GM18502 (cell line): ENCODE measurements around the gene NPM1.
"Not testable (repeated sequence)": the region's sequence is repeated elsewhere in the genome, so short reads cannot be mapped to it uniquely, and the experiment has no call there.

Experiments used
- ATAC-seq: cut with Tn5 transposase; IDR thresholded peaks from one replicate; pipeline ENCODE4 v1.9.1; 2021; ENCODE audit warnings: mild to moderate bottlenecking; ENCODE audit not compliant: unreplicated experiment, poor library complexity

Gene NPM1

DNA sequence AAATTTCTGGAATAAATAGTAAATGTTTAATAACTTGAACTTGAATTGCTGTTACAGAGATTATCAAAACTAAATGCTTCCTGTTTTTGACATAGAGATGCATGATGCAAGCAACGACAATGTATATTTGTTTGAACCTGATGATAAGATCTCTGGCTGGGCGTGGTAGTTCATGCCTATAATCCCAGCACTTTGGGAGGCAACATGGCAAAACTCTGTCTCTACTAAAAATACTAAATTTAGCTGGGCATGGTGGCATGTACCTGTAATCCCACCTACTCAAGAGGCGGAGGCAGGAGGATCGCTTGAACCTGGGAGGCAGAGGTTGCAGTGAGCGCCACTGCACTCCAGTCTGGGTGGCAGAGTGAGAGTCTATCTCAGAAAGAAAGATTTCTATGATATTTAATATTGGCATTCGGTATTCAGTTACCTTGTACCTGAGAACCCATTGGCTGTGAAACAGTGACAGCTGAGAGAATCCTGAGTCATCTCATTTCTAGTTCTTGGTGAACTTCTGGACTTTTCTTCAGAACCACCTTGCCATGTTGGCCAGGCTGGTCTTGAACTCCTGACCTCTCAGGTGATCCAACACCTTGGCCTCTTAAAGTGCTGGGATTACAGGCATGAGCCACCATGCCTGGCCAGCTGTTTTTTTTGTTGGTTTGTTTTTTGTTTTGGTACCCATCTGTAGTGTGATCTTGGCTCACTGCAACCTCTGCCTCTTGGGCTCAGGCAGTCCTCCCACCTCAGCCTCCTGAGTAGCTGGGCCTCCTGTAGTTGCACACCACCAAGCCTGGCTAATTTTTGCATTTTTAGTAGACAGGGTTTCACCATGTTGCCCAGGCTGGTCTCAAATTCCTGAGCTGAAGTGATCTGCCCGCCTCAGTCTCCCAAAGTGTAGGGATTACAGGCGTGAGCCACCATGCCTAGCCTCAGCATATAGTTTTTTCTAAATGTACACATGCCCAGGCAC lies 21.8 kb downstream of the NPM1 start:
- ATAC-seq = no peak

DNA sequence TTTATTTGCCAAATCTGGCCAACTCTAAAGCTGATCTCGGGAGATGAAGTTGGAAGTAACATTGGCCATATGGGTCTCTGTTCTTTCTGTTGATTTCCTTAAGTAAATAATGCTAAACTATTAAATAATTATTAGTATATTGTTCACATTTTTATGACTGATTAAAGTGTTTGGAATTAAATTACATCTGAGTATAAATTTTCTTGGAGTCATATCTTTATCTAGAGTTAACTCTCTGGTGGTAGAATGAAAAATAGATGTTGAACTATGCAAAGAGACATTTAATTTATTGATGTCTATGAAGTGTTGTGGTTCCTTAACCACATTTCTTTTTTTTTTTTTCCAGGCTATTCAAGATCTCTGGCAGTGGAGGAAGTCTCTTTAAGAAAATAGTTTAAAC lies 22.5 kb downstream of the NPM1 start:
- ATAC-seq = no peak

DNA sequence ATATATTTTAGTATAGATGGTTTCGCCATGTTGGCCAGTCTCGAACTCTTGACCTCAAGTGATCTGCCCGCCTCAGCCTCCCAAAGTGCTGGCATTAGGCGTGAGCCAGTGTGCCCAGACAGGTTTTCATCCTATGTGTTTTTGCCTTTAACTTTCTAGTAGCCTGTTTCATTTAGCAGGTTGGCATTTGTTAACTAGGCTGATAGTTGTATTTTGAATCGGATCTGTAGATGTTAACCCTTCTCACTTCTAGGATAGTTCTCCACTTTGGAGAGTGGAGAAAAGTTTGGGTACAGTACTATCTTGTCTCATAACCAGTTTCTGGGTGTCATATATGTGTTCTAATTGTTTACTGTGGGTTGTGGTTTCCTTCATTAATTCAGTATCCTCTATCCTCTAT lies 24.5 kb downstream of the NPM1 start:
- no peak for ATAC-seq

DNA sequence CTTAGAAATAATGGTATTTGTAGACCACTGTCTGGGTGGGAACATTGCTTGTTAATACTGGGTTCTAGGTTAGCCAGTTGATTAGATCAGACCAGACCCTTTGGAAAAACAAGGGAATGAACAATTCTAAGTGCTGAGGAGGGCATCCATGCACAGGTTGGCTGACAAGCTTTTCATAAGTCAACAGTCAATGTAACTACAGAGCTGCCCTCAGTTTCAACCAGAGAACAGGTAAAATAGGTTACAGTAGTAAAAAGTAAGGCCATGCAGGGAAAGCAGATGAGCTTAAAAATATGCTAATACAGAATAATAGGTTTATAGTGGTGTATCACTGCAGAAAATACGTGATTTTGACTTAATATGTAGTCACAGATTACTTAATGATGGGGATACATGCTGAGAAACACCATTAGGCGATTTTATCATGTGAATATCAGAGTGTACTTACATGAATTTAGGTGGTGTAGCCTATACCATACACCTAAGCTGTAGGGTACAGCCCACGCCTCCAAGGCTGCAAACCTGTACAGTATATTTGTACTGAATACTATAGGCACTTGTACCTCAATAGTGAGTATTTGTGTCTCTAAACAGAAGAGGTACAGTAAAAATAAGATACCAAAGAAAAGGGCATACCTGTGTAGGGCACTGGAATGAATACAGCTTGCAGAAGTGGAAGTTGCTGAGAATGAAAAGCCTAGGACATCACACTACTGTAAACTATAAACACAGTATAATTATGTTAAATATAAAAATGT lies 25.7 kb downstream of the NPM1 start:
- ATAC-seq = no peak

DNA sequence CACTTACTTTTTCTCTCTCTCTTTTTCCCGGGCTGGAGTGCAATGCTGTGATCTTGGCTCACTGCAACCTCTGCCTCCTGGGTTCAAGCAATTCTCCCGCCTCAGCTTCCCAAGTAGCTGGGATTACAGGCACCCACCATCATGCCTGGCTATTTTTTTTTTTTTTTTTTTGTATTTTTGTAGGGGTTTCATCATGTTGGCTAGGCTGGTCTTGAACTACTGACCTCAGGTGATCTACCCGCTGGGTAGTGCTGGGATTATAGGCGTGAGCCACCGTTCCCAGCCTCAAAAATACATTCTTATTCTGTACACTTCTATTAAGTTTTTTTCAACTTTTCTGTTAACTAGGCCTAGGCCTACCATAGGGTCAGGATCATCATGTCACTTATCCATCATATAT lies 26.3 kb downstream of the NPM1 start:
- ATAC-seq = not testable (repeated sequence)

DNA sequence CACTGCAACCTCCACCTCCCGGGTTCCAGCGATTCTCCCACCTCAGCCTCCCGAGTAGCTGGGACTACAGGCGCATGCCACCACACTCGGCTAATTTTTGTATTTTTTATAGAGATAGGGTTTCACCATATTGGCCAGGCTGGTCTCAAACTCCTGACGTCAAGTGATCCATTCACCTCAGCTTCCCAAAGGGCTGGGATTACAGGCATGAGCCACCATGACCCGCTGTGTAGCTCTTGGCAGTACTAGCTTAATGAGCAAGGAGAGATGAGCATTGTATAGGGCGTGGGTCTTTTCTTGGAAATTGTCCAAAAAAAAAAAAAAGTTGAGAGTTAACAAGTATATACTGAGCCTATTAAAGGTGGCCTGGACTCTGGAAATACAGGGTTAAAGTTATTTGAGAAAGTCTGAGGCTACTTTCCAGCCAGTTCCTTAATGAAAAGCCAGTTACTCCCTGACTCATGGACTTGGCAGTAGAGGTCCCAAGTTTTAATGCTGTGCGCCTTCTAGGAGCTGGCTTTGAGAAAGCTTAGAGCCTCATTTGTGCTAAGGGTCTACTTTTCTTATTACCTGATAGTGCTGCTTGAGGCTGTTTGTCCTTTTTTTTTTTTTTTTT lies 27.6 kb downstream of the NPM1 start:
- ATAC-seq = no peak

DNA sequence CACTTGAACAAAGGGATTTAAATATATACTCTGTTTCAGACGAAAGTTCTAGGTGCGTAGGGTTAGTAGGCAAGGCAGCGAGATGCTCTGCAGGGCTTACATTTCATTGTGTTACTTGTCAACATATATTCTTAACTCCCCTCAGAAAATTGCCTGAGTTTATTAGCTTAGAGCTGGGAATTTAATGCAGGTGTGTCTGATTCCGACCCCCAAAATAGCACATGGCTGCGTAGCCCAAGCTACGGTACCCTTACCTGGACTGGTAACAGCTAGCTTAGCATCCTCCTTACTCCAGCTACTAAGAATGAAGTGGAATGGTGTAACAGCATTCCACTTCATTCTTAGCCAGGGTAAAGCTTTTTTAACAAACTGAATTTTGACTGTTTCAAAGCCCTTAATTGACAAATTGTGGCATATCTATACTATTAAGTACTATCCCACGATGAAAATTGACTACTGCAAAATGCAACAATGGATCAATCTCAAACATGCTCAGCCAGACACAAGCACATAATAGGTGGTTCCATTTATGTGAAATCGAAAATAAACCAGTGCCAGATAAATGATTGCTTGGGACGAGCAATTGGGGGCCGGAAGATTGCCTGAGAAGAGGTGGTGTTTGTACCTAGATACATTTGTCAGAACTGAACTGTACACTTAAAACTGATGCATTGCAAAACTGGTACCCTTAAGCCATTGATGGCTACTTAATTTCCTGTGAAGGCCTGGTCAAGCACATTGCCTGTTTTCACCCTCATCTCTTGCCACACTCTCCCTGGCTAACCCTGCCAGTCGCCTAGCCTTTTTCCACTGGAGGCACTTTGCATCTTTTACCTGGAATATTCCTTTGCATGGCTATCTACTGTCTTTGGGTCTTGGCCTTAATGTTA lies 28.8 kb downstream of the NPM1 start:
- ATAC-seq = no peak

DNA sequence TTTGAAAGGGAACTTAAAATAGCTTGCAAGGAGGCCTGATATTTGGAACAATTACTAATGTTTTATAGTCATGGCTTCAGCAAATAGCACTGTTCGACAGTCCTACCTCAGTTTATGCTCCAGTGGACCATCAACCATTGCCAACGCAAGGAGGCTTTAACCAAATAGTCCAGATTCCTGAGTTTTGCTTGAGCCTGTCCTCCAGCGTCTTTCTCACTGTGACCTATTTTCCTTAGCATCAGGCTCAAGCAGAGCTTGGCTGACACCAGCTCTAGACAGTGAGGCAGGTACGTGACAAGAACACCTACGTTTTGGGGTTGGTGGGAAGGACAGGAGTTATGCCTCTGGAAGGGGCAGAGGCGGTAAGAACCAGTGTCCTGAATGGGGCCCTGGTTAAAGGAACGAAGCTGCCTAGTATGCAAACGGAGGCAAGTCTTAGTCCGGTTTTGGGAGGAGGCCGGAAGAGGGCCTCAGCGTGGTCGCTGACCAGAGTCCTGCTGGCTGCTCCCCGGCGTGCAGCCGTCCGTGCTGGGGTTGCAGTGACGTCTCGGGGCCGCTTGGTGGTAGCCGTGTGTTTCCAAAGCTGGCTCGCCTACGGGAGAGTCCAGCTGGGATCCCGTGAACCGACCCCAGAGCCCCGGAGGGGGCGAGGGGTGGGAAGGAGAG lies 30.8 kb downstream of the NPM1 start:
- peak; percentile 71 for ATAC-seq

DNA sequence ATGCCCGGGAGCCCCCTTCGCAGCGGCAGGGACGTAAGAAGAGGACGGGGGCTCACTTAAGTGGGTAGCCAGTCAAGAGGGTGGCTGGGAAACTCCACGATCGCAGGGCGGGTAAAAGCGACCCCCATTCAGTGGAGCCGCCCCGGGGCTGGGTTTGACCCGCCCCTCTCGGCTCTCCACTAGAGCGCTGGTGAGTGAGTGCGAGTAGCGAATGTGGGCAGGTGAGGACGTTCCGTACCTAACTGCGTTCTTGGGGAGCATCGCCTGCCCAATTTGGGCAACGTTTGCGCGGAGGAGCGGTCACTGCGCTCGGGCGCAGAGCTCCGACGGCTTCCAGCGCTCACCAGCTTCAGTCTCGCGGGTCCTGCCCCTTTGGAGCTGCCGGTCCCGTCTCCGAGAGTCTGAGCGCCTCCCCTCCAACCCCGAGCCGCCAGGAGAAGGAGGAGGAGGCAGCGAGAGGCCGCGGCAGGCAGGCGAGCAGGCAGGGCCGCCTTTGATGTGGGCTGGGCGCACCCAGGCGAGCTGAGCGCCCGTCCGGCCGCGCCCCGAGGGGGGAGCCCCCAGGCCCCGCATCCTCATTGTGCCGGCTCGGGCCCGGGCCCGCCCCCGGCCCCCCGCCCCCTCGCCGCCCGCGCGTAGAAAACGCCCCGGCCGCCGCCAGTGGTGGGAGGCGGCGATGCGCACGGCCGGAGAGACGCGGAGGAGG lies 31.5 kb downstream of the NPM1 start, which contains the start of gene FGF18:
Gene FGF18, plus strand, starts transcription at position 666 of the 706 bp plus-strand sequence. CDS start 553 bp downstream, outside the sequence.
- ATAC-seq = peak; percentile 47

DNA sequence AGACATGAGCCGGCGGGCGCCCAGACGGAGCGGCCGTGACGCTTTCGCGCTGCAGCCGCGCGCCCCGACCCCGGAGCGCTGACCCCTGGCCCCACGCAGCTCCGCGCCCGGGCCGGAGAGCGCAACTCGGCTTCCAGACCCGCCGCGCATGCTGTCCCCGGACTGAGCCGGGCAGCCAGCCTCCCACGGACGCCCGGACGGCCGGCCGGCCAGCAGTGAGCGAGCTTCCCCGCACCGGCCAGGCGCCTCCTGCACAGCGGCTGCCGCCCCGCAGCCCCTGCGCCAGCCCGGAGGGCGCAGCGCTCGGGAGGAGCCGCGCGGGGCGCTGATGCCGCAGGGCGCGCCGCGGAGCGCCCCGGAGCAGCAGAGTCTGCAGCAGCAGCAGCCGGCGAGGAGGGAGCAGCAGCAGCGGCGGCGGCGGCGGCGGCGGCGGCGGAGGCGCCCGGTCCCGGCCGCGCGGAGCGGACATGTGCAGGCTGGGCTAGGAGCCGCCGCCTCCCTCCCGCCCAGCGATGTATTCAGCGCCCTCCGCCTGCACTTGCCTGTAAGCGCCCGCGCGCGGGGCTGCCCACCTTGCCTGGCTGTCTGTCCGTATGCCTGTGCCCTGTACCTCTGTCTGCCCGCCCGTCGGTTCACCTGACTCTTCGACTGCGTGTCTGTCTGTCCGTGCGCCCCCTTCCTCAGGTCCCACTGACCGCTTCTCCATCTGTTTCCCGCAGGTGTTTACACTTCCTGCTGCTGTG lies 32.2 kb downstream of the NPM1 start:
- peak; percentile 27 for ATAC-seq

DNA sequence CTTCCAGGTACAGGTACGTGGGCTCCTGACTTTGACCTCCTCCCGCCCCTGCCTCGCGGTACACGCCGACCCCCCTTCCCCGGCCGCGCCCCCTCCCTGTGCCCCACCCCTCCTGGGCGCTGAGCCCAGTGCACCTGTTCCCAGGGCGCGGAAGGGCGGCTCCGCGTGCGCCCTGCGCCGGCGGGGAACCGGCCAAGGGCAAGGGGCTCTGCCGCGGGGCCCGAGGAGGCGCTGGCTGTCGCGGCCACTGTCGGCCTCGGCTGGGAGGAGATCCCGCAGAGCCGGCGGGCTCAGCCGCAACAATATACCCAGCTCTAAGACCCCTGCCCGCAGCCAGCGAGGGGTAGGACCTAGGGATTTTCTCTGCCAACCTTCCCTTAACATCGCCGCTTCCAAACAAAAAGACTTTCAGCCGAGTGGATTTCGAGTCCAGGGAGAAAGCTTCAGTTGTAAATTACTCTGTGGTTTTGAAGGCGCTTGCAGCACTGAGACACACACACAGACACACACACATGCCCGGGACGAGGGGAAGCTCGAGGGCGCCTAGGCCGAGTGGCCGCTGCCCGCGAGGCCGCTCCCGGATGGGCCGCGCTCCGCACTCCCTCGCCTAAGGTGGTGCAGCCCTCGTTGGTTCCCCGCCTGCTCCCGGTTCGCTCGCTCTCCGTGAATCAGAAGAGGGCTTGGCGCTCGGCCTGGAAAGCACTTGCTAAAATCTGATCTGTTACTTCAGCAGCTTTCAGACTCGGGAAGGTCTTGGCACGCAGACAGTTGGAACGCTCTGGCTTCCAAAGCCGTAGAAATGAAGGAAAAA lies 33.0 kb downstream of the NPM1 start:
- ATAC-seq = no peak

DNA sequence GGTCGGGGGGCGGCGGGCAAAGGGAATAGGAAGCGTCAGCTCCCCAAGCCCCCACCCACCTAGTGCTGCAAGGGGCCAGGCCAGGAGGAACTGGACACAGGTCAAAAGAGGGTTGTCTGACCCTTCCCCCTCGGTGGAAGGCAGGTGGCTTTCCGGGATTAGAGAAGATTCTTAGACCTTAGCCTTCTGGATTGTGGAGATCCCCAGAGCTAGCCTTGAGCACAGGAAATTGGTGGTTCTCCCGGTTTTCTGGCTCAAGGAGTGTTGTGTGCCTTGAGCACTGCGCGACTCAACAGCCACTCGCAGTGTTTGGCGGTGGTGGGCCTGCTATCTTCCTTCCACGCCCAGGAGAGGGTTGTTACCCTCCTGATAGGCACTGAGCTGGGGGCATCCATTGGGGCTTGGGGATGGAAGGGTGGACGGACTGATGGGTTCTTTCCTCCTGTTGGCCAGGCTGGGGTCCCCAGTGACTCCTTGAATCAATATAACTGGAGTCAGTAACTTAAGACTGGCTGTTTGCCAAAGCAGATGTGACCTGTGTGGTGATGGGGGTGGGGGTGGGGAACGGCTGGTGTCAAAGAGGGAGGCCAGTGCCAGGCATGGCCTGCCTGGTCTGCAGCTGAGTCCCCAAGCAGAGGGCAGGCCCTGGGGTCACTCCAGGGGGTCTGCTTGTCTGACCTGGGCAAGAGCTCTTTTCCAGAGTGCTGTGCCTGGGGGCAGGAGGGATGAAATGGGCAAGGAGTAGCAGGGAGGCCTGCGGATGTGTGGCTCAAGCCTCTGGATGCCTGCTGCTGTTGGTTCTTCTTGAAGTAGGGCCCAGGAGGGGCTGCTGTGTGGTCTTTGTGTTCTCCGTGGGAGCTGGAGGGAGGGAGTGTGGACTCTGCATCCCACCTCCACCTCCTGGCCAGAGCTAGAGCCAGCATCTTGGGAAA lies 33.9 kb downstream of the NPM1 start:
- ATAC-seq = no peak

DNA sequence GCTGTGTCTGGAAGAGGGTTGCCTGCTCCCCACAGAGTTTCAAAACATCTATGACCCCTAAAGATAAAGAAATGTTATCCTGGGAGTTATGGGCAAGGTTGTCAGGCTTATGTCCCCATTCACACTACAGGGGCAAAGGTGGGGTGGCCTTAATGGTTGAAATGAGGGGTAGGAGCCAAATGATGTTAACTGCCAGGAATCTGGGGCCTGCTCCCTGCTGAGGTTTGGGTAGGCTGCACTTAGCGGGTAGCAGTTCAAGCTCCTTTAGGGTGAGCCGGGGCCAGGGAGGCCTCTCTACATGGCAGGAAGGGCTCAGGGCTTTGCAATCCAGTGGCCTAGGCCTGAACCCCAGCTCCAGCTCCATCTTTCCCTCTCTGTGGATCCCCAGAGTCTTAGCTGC lies 34.8 kb downstream of the NPM1 start:
- no peak for ATAC-seq

DNA sequence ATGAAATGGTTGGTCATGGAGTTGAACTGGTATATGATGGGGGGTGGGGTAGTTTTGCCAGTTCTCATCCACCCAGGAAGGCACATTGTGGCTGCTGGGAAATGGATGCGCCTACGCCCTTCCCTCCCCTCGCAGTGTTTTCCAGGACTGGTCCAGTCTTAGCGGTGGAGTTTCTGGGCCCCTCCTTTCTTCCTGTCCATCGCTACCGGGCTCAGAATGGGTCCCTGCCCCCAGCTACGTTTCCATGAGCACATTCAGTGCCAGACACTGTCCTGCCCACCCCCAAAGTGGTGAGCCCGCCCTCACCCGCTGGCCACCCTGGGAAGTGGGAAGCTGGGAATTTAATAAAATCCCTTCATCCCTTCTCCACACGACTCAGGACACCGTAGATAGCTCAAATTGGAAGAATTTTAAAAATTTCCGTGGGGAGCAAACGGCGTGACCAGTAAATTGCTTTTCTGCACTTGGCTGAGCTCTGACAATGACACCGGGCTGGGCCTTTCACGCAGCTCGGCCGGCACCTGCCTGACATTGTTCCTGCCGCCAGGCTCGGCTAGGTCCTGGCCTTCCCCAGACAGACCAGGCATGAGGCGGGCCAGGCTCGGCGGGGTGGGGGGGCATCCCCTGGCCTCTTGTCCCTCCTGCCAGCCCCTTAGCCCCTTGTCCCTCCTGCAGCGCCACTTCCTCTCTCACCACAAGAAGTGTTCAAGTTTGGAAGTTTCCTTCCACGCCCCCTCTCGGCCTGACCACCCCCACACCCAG lies 35.4 kb downstream of the NPM1 start:
- ATAC-seq = no peak

DNA sequence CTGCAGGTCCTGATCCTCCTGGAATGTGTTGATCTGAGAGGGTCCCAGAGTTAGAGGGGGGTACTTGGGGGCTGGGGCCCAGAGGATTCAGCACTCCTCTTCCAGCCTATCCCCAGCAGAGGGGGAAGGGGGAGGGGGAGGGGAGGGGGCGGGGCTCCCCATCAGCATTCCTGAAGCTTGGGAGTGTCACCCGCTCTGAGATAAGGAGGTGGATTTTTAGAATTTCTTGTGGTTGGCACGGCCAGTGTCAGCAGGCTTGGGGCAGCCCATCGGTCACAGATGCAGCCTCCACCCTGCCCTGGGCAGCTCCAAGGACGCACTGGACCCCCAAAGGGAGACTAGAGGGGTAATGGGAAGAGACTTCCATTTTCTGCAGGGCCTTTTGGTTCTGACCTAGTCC lies 37.1 kb downstream of the NPM1 start:
- no peak for ATAC-seq
